Medulla oblongata (tissue), 1 donor: ENCODE results near the gene EBI3.
"Not testable (repeated sequence)": the region's sequence is repeated elsewhere in the genome, so short reads cannot be mapped to it uniquely, and the experiment has no call there.

Source experiments
- DNase-seq: peaks from one replicate; pipeline ENCODE4 v3.0.0-alpha.2; 2015; ENCODE audit errors: extremely low spot score

The EBI3 gene

GRCh38 chr19:4278010-4278409, 48.7 kb downstream of the EBI3 start:
- no peak for DNase-seq

GRCh38 chr19:4278419-4279266, 49.3 kb downstream of the EBI3 start, which contains the start of gene SHD:
TSS of gene SHD (plus strand) at chr19:4279266. CDS start at chr19:4280064, 798 bp downstream.
- DNase-seq, result no peak

- DNase-seq, result no peak
These were observed 49.9 kb downstream of the EBI3 start for GRCh38 chr19:4279267-4279529.

GRCh38 chr19:4279530-4280422, 50.5 kb downstream of the EBI3 start:
- no peak for DNase-seq

- DNase-seq, result no peak
These were observed 55.0 kb downstream of the EBI3 start for GRCh38 chr19:4284176-4284958.

GRCh38 chr19:4284974-4285373, 55.7 kb downstream of the EBI3 start:
- no peak for DNase-seq

GRCh38 chr19:4286141-4286540, 56.8 kb downstream of the EBI3 start:
- DNase-seq, result not testable (repeated sequence)
